ENCODE results near the gene NUDCD3.

The NUDCD3 gene

GRCh38 chr7:44440577-44441078 is 49.8 kb downstream of the NUDCD3 start:
- Histone ChIP-seq H3K4me1 (ENCODE audit: low read length) (no peaks in the 10 kb centered on the region), H3K9me3 (replicated peaks; ENCODE audit: insufficient read depth, low read length) (no peaks in the 10 kb centered on the region), H4K20me1 (ENCODE audit: insufficient read depth, low read length) (0 out of 2 replicates have a peak, but pooled peaks cover 7% of the 10 kb centered on the region), H3K9me2 (replicated peaks; ENCODE audit: insufficient read depth, low read length) (no peaks in the 10 kb centered on the region), H3K4me3 (ENCODE audit: low read length) (no peak overlapping the region), H3K36me3 (replicated peaks; ENCODE audit: insufficient read depth, low read length) (no peaks in the 10 kb centered on the region), H3K27me3 (replicated peaks; ENCODE audit: insufficient read depth, low read length) (no peaks in the 10 kb centered on the region), H2AFZ (ENCODE audit: low read length) (no peak overlapping the region), H3K27ac (ENCODE audit: low read length) (no peak overlapping the region), H3K79me2 (ENCODE audit: low read length) (peaks cover 96% of the 10 kb centered on the region), H3K9ac (ENCODE audit: low read length) (no peak overlapping the region), H3F3A (ENCODE audit: insufficient read depth, low read length) (no peaks in the 10 kb centered on the region), H3K4me2 (ENCODE audit: low read depth, low read length) (no peak overlapping the region)
- TF ChIP-seq CTCF (IDR thresholded peaks at IDR 0.05; ENCODE audit: low read length), result no peak
- TF ChIP-seq EZH2 (optimal IDR thresholded peaks at IDR 0.05; ENCODE audit: low read depth, low read length), result no peak
- no peak for TF ChIP-seq EZH2phosphoT487 (IDR thresholded peaks at IDR 0.05; ENCODE audit: low read length)
- no peak for DNase-seq

- no peaks in the 10 kb centered on the region for H3K9me2 ChIP-seq (replicated peaks; ENCODE audit: insufficient read depth, low read length)
- TF ChIP-seq EZH2phosphoT487 (IDR thresholded peaks at IDR 0.05; ENCODE audit: low read length) (no peak), EZH2 (optimal IDR thresholded peaks at IDR 0.05; ENCODE audit: low read depth, low read length) (no peak), CTCF (IDR thresholded peaks at IDR 0.05; ENCODE audit: low read length) (no peak)
- no peak for DNase-seq
Observed at GRCh38 chr7:44439926-44440325, 50.5 kb downstream of the NUDCD3 start.

GRCh38 chr7:44438816-44439215 is 51.6 kb downstream of the NUDCD3 start:
- TF ChIP-seq EZH2 (optimal IDR thresholded peaks at IDR 0.05; ENCODE audit: low read depth, low read length) (no peak), CTCF (IDR thresholded peaks at IDR 0.05; ENCODE audit: low read length) (no peak), EZH2phosphoT487 (IDR thresholded peaks at IDR 0.05; ENCODE audit: low read length) (no peak)
- H3K9ac ChIP-seq (ENCODE audit: low read length), result no peak overlapping the region
- no peak overlapping the region for H3K4me2 ChIP-seq (ENCODE audit: low read depth, low read length)
- no peaks in the 10 kb centered on the region for H3F3A ChIP-seq (ENCODE audit: insufficient read depth, low read length)
- no peak overlapping the region for H3K27ac ChIP-seq (ENCODE audit: low read length)
- H3K9me2 ChIP-seq (replicated peaks; ENCODE audit: insufficient read depth, low read length), result no peaks in the 10 kb centered on the region
- no peaks in the 10 kb centered on the region for H3K4me1 ChIP-seq (ENCODE audit: low read length)
- H3K36me3 ChIP-seq (replicated peaks; ENCODE audit: insufficient read depth, low read length), result no peaks in the 10 kb centered on the region
- no peak for DNase-seq
- no peak overlapping the region for H2AFZ ChIP-seq (ENCODE audit: low read length)
- H4K20me1 ChIP-seq (ENCODE audit: insufficient read depth, low read length), result no peaks in the 10 kb centered on the region
- H3K4me3 ChIP-seq (ENCODE audit: low read length), result no peak overlapping the region
- peaks cover 96% of the 10 kb centered on the region for H3K79me2 ChIP-seq (ENCODE audit: low read length)
- no peaks in the 10 kb centered on the region for H3K9me3 ChIP-seq (replicated peaks; ENCODE audit: insufficient read depth, low read length)
- no peaks in the 10 kb centered on the region for H3K27me3 ChIP-seq (replicated peaks; ENCODE audit: insufficient read depth, low read length)

More at GRCh38 chr7:44439926-44440325, 50.5 kb downstream of the NUDCD3 start:
- no peak overlapping the region for H3K9ac ChIP-seq (ENCODE audit: low read length)
- H3K79me2 ChIP-seq (ENCODE audit: low read length), result peaks cover 96% of the 10 kb centered on the region
- H3K36me3 ChIP-seq (replicated peaks; ENCODE audit: insufficient read depth, low read length), result no peaks in the 10 kb centered on the region
- no peaks in the 10 kb centered on the region for H3K4me1 ChIP-seq (ENCODE audit: low read length)
- no peak overlapping the region for H3K27ac ChIP-seq (ENCODE audit: low read length)
- H3K27me3 ChIP-seq (replicated peaks; ENCODE audit: insufficient read depth, low read length), result no peaks in the 10 kb centered on the region
- no peak overlapping the region for H3K4me3 ChIP-seq (ENCODE audit: low read length)
- 0 out of 2 replicates have a peak, but pooled peaks cover under 1% of the 10 kb centered on the region for H4K20me1 ChIP-seq (ENCODE audit: insufficient read depth, low read length)
- H2AFZ ChIP-seq (ENCODE audit: low read length), result no peak overlapping the region
- H3F3A ChIP-seq (ENCODE audit: insufficient read depth, low read length), result no peaks in the 10 kb centered on the region
- no peaks in the 10 kb centered on the region for H3K9me3 ChIP-seq (replicated peaks; ENCODE audit: insufficient read depth, low read length)
- H3K4me2 ChIP-seq (ENCODE audit: low read depth, low read length), result no peak overlapping the region

Data from MM.1S (cell line).